Spleen (tissue), 11 donors: ENCODE measurements around the gene ZMAT3. TPM values are rescaled to one million over a fixed set of nuclear protein-coding genes. Genes with fewer than 3 reads are reported as not detected.

ENCODE experiments used
- DNase-seq: peaks from one replicate; pipeline ENCODE4 v3.0.0-alpha.2; 2020
- H3K27ac ChIP-seq, 8 donors: fragments of 200-600 bp; sonication (generic) in 7 of 8; 1 replicate in 4 of 8; 2 replicates in 4 of 8; pipeline versions ENCODE4 v1.5.0 to v1.8.0; 2016 to 2021; ENCODE audit warnings: inconsistent platforms in 4 of 8, mild to moderate bottlenecking in 4 of 8, moderate library complexity in 1 of 8
- H3K27me3 ChIP-seq, 7 donors: fragments of 200-600 bp; sonication (generic) in 6 of 7; replicated peaks in 1 of 7; 1 replicate in 4 of 7; 2 replicates in 3 of 7; pipeline versions ENCODE4 v1.5.0 to v1.8.0; 2016 to 2021; ENCODE audit warnings: inconsistent platforms in 3 of 7, mild to moderate bottlenecking in 1 of 7
- H3K36me3 ChIP-seq, 6 donors: fragments of 200-600 bp; sonication (generic) in 5 of 6; 1 replicate in 4 of 6; 2 replicates in 2 of 6; pipeline versions ENCODE4 v1.5.0 to v1.8.0; 2016 to 2021; ENCODE audit warnings: inconsistent platforms in 2 of 6
- H3K4me1 ChIP-seq, 6 donors: fragments of 200-600 bp; sonication (generic) in 5 of 6; 1 replicate in 3 of 6; 2 replicates in 3 of 6; pipeline versions ENCODE4 v1.5.0 to v1.8.0; 2016 to 2021; ENCODE audit warnings: inconsistent platforms in 3 of 6
- H3K4me3 ChIP-seq, 8 donors: fragments of 200-600 bp; sonication (generic) in 7 of 8; 1 replicate in 4 of 8; 2 replicates in 4 of 8; pipeline versions ENCODE4 v1.5.0 to v1.8.0; 2016 to 2021; ENCODE audit warnings: inconsistent platforms in 4 of 8, mild to moderate bottlenecking in 4 of 8, moderate library complexity in 2 of 8
- H3K9me3 ChIP-seq, 8 donors: fragments of 200-600 bp; sonication (generic) in 7 of 8; 1 replicate in 4 of 8; 2 replicates in 4 of 8; pipeline versions ENCODE4 v1.5.0 to v1.8.0; 2016 to 2021; ENCODE audit warnings: inconsistent platforms in 4 of 8
- POLR2A ChIP-seq, 3 donors: fragments of 450-650 bp; IDR thresholded peaks; one replicate each; pipeline ENCODE4 v1.5.1; 2017; ENCODE audit warnings: antibody characterized with exemption in 3 of 3, mild to moderate bottlenecking in 1 of 3
- POLR2AphosphoS5 ChIP-seq, 3 donors: sonication (generic); formaldehyde crosslinking; IDR thresholded peaks; one replicate each; pipeline ENCODE4 v1.5.1; 2017; ENCODE audit warnings: antibody characterized with exemption in 3 of 3
- WGBS, 5 donors: extraction: QIAGEN DNeasy Blood & Tissue Kit in 3 of 5; methylation state at CpG; one replicate each; pipeline versions ENCODE4 v1.1.5 to v1.1.7; 2013 to 2018; 5-methylcytosine and 5-hydroxymethylcytosine counted together
- intact Hi-C: fragments of 100-400 bp; cut with DNase I; formaldehyde crosslinking; loops from one replicate; pipeline ENCODE4 v1.15.0; 2023; ENCODE audit warnings: low total_unique reads
- polyA plus RNA-seq, 3 donors: library from polyadenylated mRNA; stranded (reverse); fragments of 200-250 nt; gene quantifications; one replicate each; pipeline ENCODE4 v1.2.1, GENCODE V29; 2013
- total RNA-seq, 7 donors: library from RNA; depleted of rRNA in 3 of 7; stranded (reverse); fragments of >200 nt in 3 of 7; fragmentation: NEBNext Ultra II Directional in 4 of 7; extraction: Animal tissue kit (Norgen Biotek cat#: 25700) in 4 of 7; gene quantifications; one replicate each; pipeline versions ENCODE4 v1.1.0 to v1.2.1, GENCODE V29; 2016 to 2021
- TF ChIP-seq, protein P1 (sequence below), 11 experiments: fragments of 200-600 bp in 7 of 11; fragments of 450-650 bp in 4 of 11; sonication (generic) in 4 of 11; IDR thresholded peaks in 8 of 11; conservative IDR thresholded peaks in 3 of 11; 1 replicate in 7 of 11; 2 replicates in 4 of 11; pipeline versions ENCODE4 v1.4.0 to v1.8.0; 2016 to 2021; ENCODE audit warnings: antibody characterized with exemption in 11 of 11, inconsistent platforms in 4 of 11, mild to moderate bottlenecking in 1 of 11
- donor health status: healthy with polysubstance abuse.
- donor health status: DM: no; HTN: no; CAD: no; lungs with moderate emphysema.
- donor health status: DM: no; HTN: no; CAD: no.
- donor health status: Bipolar disorder and iron deficiency.
- donor health status: healthy.
- donor health status: DM: no; HTN: no; CAD: no.
- donor health status: DM: yes; HTN: yes; CAD: no.

Gene ZMAT3
- total and polyA plus RNA-seq, 10 donors, result 2.1 to 29.7 (median 17.1) TPM

DNA sequence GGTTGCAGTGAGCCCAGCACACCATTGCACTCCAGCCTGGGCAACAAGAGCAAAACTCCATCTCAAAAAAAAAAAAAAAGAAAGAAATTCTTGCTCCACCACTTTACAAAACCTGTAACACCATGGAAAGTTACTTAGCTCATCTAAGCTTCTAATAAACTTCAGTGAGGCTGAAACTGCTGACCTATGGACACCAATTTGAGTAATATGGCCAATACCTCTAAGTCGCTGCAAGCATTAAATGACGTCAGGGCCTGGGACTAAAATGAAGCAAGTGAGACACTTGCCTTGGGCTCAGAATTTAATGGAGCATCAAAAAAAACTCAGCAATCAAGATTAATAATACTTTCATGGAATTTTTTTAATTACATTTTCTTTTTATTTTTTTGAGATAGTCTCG lies 42.5 kb downstream of the ZMAT3 start:
- H3K4me3 ChIP-seq, result no peak overlapping the region
- no peak for TF ChIP-seq POLR2A (IDR thresholded peaks at IDR 0.05)
- TF ChIP-seq, protein P1, sequence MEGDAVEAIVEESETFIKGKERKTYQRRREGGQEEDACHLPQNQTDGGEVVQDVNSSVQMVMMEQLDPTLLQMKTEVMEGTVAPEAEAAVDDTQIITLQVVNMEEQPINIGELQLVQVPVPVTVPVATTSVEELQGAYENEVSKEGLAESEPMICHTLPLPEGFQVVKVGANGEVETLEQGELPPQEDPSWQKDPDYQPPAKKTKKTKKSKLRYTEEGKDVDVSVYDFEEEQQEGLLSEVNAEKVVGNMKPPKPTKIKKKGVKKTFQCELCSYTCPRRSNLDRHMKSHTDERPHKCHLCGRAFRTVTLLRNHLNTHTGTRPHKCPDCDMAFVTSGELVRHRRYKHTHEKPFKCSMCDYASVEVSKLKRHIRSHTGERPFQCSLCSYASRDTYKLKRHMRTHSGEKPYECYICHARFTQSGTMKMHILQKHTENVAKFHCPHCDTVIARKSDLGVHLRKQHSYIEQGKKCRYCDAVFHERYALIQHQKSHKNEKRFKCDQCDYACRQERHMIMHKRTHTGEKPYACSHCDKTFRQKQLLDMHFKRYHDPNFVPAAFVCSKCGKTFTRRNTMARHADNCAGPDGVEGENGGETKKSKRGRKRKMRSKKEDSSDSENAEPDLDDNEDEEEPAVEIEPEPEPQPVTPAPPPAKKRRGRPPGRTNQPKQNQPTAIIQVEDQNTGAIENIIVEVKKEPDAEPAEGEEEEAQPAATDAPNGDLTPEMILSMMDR (IDR thresholded peaks at IDR 0.05 in 8 of 11, conservative IDR thresholded peaks at IDR 0.05 in 3 of 11), result no peak
- intact Hi-C loops, result no loop called here
- peaks cover 0 to 7% (median 2%) of the 10 kb centered on the region in 6 donors for H3K4me1 ChIP-seq
- H3K36me3 ChIP-seq, result peaks cover 0 to 45% (median 10%) of the 10 kb centered on the region in 6 donors
- no peaks in the 10 kb centered on the region for H3K27me3 ChIP-seq
- WGBS, 5 donors, result 91 to 98% (median 97%) methylated on average over 3 of the region's 3 CpGs
- H3K9me3 ChIP-seq, result no peaks in the 10 kb centered on the region
- DNase-seq, result no peak
- H3K27ac ChIP-seq, result no peak overlapping the region

DNA sequence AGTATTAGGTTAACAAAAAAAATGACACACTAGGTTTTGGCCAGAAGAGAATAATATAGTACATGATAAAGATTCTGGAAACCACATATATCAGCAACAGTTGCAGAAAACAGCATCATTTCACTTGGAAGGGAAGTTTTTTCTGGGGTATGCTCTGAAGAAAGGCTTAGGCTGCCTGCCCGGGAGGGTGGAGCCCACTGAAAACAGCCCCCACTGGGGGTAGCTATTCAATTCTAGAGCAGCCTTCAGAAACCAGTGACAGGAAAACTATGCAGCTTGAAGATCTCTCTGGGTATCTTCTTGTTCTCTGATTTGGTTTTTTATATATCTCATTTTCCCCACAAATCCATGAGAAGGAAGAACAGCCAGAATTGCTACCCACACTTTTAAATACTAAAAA lies 43.2 kb downstream of the ZMAT3 start:
- no peaks in the 10 kb centered on the region for H3K9me3 ChIP-seq
- no peak for TF ChIP-seq POLR2AphosphoS5 (IDR thresholded peaks at IDR 0.05)
- no peak for TF ChIP-seq POLR2A (IDR thresholded peaks at IDR 0.05)
- TF ChIP-seq, protein P1 (IDR thresholded peaks at IDR 0.05 in 8 of 11, conservative IDR thresholded peaks at IDR 0.05 in 3 of 11), result no peak
- no peak overlapping the region for H3K4me3 ChIP-seq
- WGBS, 5 donors, result 71 to 83% (median 74%) methylated on average over 1 of the region's 1 CpG
- H3K27me3 ChIP-seq, result no peaks in the 10 kb centered on the region
- DNase-seq, result no peak
- H3K4me1 ChIP-seq, result peaks cover 0 to under 1% (median 0%) of the 10 kb centered on the region in 6 donors
- peaks cover 0 to 49% (median 10%) of the 10 kb centered on the region in 6 donors for H3K36me3 ChIP-seq
- intact Hi-C loops, result no loop called here
- H3K27ac ChIP-seq, result no peak overlapping the region

DNA sequence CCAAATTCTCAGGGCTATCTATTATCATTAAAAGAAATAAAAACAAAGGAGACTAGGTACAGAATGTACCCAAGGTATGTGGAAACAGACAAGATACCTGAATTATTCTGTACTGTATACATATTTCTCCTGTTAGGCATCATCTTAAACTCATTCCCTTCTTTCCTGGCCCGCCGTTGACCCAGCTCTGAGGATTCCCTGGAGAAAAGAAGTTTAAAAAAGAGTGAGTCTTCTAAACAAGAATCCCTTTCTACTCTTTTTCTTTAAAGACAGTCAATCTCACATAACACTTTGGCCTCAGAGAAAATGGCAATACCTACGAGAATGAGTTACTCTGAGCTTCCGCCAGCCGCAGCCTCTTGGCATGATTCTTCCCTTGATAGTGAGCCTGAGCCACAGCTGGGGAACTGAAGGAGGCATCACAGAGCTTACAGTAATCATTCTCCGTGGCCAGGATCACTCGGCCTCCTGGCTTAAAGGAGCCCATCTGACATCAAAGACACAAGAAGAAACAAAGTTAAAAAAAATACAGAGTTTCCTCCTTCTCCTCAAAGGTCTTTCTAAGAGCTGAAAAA lies 44.2 kb downstream of the ZMAT3 start:
- WGBS, 5 donors, result 75 to 87% (median 78%) methylated on average over 7 of the region's 7 CpGs
- no peak for TF ChIP-seq POLR2A (IDR thresholded peaks at IDR 0.05)
- no peak for TF ChIP-seq POLR2AphosphoS5 (IDR thresholded peaks at IDR 0.05)
- TF ChIP-seq, protein P1 (IDR thresholded peaks at IDR 0.05 in 8 of 11, conservative IDR thresholded peaks at IDR 0.05 in 3 of 11), result no peak
- H3K4me1 ChIP-seq, result no peaks in the 10 kb centered on the region
- no peak for DNase-seq
- H3K27ac ChIP-seq, result no peak overlapping the region
- no peaks in the 10 kb centered on the region for H3K27me3 ChIP-seq
- H3K9me3 ChIP-seq, result no peaks in the 10 kb centered on the region
- intact Hi-C loops, result no loop called here
- peaks cover 0 to 49% (median 10%) of the 10 kb centered on the region in 6 donors for H3K36me3 ChIP-seq
- no peak overlapping the region for H3K4me3 ChIP-seq

DNA sequence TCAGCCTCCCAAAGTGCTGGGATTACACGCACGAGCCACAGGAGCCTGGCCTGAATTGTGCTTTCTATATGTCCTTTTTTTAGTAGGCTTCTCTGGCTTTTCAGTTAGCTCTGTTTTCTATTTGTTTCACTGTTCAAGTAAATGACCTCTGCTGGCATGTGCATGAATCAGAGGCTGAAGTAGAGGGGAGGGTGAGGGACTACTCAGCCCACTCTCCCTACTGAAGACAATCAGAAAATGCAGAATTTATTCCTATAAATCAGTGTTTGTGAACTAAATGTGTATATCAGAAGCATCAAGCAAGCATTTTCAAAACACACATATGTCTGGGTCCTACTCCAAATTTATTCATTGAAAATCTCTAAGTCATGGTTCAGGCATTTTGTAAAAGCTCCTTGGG lies 45.0 kb downstream of the ZMAT3 start:
- intact Hi-C loops, result no loop called here
- DNase-seq, result no peak
- WGBS, 5 donors, result 87 to 96% (median 92%) methylated on average over 2 of the region's 2 CpGs
- Histone ChIP-seq H3K4me1 (no peaks in the 10 kb centered on the region), H3K27me3 (no peaks in the 10 kb centered on the region), H3K4me3 (no peak overlapping the region), H3K27ac (no peak overlapping the region), H3K9me3 (no peaks in the 10 kb centered on the region), H3K36me3 (peaks cover 0 to 49% (median 10%) of the 10 kb centered on the region in 6 donors)
- TF ChIP-seq POLR2A (IDR thresholded peaks at IDR 0.05) (no peak), POLR2AphosphoS5 (IDR thresholded peaks at IDR 0.05) (no peak)
- TF ChIP-seq, protein P1 (IDR thresholded peaks at IDR 0.05 in 8 of 11, conservative IDR thresholded peaks at IDR 0.05 in 3 of 11), result no peak
